HG03565 (cell line): ENCODE data around the gene CHAD.

Source experiments
- ATAC-seq: cut with Tn5 transposase; IDR thresholded peaks from one replicate; pipeline ENCODE4 v1.9.1; 2021; ENCODE audit warnings: mild to moderate bottlenecking, moderate library complexity; ENCODE audit not compliant: unreplicated experiment

Gene CHAD, protein sequence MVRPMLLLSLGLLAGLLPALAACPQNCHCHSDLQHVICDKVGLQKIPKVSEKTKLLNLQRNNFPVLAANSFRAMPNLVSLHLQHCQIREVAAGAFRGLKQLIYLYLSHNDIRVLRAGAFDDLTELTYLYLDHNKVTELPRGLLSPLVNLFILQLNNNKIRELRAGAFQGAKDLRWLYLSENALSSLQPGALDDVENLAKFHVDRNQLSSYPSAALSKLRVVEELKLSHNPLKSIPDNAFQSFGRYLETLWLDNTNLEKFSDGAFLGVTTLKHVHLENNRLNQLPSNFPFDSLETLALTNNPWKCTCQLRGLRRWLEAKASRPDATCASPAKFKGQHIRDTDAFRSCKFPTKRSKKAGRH

DNA sequence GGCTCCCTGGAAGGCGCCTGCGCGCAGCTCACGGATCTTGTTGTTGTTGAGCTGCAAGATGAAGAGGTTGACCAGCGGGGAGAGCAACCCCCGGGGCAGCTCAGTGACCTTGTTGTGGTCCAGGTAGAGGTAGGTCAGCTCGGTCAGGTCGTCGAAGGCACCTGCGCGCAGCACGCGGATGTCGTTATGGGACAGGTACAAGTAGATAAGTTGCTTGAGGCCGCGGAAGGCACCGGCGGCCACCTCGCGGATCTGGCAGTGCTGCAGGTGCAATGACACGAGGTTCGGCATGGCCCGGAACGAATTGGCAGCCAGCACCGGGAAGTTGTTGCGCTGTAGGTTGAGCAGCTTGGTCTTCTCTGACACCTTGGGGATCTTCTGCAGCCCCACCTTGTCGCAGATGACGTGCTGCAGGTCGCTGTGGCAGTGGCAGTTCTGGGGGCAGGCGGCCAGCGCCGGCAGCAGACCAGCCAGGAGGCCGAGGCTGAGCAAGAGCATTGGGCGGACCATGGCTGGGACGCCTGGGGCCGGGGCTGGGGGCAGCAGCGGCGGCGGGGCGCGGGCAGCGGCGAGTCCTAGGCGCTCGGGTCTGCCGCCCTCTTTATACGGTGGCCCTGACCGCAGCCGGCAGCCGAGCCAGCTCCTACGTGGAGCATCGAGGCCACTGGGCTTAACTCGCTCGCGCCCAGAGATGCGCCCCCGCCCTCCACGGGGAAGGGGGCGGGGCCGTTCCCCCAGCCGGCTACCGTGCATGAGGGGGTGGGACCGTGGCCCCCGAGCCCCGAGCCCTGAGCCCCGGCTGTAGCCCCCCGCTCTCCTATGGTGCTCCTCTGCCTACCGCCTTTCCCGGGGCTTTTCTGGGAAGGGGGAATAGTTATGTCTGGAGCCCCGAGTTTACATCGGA is at the start of gene CHAD:
Gene CHAD (minus strand): TSS at position 577 of the 904 bp plus-strand sequence. CDS start 67 bp downstream, at position 510.
- ATAC-seq: no peak

DNA sequence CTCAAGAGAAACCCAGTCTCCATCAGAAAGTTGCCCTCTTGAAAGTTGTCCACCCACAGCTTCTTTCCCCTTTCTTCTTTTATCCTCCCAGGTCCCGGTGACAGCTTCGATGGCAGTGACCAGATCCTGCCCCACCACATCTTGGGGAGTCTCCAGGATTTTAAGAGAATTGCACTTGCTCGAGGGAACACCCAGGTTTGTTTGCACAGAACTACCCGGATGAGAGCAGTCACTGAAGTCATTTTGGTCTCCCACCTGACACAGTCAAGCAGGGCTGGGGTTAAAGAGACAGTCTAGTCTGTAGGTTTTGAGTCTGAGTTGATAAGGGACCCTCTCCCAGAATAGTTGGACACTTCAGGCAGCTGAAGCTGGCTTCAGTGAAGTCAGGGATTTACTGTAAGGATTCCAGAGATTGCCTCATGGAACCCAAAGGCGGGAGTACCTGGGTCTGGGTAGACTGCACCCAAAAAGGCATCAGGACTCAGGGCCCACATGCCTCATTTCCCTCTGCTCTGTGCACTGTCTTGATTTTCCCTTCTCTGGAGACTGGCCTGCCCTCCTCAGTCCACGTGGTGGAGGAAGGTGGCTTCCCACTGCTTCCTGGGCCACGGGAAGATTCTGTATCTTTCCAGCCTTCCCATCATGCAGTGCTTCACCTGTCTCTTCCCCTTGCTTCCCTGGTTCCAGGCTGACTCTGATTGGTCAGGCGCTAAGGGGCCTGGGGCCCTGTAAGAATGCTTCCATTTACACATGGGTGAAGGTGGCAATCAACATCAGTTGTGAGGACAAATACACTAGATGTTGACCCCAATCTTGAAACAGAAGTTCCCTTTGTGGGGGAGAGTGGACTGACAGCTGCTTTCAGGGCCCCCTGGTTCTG is 49.1 kb upstream of the CHAD start:
- ATAC-seq: no peak

DNA sequence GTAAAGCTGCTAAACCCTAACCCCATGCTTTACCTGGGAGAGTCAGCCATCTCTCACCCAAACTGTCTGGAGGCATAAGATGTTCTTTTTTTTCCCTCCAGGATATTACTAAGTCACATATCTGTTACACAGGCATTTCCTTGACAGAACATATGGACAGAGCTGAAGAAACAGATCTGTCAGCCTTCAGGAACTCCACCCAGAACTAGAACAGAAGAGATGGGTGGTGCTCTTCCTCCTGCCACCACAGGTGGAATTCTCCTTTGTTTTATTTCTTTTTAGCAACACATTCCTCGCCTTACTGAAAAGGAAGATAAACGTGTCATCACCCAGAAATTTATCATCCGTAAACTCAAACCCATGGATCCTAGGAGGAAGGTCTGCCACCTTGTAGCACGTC is 48.3 kb upstream of the CHAD start:
- no peak for ATAC-seq

DNA sequence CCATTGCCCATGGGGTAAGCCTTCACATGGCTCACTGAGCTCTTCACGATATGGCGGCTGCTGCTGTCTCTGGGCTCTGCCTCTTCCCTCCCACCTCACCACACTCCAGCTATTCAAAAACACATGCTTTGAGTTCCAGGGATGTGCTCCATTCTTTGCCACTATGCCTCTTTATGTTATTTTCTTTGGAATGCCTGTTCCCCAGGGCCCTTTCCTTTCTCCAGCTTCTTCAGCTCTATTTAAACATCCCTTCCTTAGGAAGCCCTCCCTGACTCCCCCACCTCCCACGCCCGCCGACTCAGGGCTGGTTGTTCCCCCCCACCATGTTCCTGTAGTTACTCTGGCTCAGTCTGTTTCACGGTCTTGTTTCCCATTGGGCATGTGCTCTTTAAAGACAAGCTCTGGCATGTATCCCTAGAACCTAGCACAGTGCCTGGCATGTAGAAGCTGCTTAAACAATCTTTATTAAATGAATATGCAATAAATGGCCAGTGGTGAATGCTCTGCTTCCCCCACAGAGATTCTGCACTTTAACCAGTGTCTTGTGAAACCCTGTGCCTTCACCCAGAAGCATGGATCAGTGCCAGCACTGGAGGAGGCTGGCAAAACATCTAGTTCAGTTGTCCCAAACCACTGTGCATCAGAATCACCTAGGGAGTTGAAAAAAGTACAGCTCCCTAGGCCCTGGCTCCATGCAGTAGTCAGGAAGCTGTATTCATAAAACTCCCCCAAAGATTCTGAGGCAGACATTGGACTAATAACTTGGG is 46.4 kb upstream of the CHAD start:
- ATAC-seq: no peak

DNA sequence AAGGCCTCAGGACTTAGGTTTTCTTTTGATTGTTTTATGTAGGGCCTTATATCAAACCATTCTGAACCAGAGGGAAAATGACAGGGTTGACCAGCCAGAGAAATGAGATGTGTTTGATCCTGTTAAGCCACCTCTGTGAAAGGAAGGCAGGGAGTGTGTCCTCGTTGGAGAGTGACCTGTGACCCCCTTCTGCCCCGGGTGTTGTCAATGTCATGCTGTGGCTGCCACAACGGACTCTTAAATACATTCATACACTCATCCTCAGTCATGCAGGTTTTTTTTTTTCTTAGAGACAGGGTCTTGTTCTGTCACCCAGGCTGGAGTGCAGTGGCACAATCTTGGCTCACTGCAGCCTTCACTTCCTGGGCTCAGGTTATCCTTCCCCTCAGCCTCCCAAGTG is 45.7 kb upstream of the CHAD start:
- no peak for ATAC-seq

DNA sequence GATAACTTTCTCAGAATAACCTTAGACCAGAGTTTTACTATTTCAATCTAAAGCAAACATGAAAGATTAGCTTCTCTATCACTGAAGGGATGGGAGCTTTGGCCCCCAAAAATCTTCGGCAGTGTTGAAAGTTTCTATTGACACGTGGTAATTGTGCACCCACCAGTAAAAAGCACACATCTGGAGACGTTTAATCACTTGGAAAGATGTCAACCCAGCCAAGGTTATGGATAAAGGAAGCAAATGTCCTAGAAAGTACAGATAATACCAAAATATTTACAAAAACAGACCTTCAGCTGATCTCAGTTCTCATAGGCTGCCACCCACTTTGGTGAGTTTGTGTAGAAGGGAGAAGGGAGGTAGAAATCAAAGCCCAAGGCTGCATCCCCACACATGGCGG is 44.8 kb upstream of the CHAD start:
- no peak for ATAC-seq

DNA sequence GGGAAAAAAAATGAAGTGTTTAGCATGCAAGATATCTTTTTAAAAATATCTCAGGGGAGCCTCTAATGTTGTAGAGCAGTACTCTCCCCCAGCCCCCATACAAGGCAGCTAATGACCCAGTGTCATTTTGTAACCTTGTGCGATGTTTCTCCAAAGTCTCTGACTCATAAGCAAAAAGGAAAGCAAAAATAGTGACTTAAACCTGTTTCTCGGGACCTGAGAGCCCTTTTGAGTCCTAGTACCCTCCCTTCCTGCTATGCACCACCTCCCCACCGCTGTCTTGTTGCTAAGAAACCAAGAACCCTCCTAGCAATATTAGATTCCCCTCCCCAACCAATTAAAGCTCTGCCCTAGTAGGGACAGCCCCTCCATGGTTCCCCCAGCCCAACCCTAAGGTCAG is 42.4 kb upstream of the CHAD start:
- ATAC-seq: peak; percentile 81

DNA sequence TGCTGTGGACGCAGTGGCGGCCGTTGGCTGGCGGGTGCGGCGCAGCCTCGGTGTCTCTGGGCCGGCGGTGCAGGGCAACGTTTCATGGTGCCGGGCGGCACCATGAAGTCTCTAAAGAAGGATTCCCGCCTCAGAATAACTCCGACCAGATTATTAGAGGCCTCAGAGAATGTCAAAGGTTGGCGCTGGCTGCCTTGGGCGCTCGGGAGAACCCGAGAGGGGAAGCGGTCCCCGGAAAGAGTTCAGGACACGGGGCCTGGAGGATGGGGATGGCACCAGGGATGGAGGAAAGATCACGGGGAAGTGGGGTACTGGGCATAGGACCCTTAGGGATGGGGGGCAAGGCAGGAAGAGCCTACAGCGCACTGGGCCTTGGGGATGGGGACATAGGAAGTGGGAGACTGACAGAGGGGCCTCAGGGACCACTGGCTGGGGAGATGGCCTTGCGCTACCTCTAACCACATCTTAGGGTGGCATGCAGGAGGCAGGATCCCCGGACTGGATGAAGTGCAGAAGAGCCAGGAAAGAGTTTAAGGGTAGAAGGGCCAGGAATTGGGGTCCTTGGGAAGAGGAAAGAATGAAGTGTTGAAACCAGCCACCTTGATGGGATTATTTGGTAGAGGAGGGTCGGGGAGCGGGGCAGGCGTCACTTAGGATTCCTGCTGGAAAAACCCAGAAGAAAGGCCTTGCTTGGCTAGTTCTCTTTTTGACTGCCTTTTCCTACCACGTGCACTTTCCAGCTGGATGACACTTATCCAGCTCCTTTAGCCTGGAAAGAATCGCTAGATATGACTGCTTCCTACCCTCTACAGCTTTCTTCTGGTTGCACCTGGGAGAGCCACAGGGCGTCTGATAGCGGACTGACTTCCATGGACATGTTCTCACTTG is 40.1 kb upstream of the CHAD start:
- ATAC-seq: no peak

DNA sequence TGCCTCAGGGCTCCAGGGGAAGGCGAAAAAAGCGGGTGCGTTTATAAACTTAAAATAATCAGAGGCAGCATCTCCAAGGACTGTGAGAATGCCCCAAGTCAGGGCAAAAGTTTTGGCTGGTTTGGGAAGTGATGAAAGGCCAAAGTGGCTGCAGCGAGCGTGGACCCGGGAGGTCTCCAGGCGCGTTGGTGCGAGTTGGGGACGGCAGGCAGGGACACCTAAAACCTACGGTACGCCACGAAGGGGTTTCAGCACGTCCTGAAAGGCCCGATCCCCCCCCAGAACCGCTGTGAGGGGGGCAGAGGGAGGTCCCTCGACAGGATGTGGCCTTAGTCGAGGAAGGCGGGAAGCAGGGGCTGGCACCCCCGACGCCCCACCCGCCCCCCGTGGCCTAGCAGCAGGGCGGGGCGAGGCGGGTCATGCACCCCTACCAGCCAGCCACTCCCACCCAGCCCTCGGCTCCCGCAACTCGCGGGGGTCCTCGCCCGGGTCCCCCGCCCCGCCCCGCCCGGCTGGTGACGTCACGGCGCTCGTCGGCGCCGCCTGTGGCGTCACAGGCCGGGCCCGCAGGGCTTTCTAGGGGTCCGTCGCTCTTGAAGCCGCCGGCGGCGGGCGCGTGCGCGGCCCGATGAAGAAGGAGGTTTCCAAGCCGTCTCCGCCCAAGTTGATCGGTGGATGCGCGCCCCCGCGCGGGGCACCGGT is 39.3 kb upstream of the CHAD start, which contains the start of gene MYCBPAP:
Gene MYCBPAP (plus strand): TSS at position 569 of the 702 bp plus-strand sequence. CDS start 236 bp downstream, outside the sequence.
- ATAC-seq: no peak

DNA sequence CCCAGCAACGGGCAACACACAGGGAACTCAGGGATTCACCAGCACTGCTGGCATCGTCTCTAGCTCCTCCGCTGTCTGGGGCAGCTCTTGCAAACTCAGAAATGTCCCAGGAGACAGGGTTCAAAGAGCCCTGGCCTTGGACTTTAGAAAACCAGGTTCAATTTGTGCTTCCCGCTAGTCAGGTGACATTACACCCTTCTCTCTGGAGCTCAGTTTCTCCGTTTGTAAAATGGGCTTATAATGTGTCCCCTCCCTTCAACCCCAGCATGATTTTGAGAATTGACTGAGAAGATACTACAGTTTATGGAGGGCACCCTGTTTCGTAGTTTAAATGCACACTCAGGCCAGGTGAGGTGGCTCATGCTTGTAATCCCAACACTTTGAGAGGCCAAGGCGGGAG is 37.6 kb upstream of the CHAD start:
- ATAC-seq: no peak

DNA sequence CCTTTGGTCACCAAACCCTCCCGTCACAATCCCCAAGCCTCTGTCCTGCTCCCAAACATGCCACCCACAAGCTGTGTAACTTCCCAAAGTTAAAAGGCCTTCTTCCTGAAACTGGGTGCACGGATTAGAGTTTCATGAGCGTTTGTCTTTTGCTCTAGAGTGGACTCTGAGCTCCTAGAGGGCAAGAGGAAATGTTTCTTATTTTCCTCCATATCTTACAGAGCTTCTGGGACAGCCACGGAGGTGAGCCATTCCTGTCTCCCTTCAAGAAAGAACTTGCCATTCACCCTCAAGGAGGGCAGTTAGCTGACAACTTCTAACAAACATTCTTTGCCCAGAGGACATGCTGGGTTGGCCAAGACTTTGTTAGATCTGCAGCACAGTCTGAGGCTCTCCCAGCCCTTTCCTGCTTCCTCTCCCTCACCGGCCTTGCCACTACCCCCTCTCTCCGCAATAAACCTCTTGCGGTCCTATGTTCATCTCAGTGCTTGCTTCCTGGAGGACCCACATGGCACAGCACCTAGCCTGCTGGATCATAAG is 37.0 kb upstream of the CHAD start:
- no peak for ATAC-seq

DNA sequence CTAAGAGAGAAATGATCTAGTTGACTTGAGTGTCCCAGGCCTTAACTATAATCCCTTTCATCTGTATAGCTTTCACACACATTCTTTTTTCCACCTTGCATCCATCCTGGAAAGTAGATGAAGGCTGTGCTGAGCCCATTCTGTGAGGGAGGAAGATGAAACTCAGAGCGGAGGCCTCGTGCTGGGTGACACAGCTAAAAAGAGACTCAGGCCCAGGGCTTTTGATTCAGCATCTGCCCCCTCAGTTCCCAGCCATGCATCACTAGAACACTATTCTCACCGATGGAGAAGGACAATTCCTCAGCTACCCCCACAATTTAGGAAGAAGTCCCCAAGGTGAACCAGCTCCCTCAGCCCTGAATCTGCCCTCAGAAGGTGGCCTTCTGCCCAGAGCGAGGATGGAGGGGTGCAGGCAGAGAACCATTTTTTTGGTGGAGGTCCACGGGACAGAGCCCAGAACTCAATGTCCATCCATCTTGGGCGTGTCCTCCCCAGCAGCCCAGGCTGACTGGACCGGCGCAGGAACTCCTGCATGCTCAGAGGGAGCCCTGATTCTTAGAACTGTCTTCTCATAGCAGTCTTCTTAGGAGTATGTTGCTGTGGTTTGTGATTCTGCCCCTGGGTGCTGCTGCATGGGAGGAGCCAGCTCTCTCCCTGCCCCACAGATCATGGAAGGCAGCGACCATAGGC is 33.8 kb upstream of the CHAD start:
- ATAC-seq: no peak

DNA sequence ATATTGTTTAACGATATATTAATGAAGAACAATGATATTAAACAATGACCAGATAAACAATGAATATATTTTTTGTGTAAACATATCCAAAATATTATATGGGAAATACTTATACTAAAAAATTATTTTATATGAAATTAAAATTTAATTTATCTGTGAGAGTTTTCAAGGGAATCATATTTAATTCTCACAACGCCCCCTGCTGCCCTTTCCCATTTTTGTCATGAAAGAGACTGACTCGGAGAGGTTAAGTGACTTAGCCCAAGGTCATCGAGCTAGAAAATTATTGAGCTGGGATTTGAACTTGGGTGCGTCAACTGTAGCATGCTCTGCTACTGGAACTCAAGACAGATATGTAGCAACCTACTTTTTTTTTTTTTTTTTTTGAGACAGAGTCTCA is 32.4 kb upstream of the CHAD start:
- no peak for ATAC-seq

DNA sequence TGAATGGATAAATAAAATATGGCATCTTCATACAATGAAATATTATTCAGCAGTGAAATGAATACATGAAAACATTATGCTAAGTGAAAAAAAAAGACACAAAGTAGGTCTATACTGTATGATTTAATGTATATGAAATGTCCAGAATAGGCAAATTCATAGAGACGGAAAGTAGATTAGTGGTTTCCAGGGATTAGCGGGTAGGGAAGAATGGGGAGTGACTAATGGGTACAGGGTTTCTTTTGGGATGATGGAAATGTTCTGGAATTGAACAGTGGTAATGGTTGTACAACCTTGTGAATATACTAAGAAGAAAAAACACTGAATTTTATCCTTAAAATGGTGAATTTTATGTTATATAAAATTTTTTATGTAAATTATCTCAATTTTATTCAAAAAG is 31.0 kb upstream of the CHAD start:
- ATAC-seq: no peak

DNA sequence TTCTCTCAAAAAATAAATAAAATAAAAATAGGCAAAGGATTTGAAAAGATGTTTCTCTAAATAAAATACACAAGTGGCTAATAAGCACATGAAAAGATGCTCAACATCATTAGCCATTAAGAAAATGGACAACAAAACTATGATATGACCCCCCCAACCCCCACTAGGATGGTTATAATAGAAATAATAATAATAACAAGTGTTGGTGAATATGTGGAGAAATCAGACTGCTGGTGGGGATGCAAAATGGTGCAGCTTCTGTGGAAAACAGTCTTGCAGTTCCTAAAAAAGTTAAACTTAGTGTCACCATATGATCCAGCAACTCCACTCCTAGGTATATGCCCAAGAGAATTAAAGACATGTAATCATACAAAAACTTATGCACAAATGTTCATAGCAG is 30.6 kb upstream of the CHAD start:
- no peak for ATAC-seq

DNA sequence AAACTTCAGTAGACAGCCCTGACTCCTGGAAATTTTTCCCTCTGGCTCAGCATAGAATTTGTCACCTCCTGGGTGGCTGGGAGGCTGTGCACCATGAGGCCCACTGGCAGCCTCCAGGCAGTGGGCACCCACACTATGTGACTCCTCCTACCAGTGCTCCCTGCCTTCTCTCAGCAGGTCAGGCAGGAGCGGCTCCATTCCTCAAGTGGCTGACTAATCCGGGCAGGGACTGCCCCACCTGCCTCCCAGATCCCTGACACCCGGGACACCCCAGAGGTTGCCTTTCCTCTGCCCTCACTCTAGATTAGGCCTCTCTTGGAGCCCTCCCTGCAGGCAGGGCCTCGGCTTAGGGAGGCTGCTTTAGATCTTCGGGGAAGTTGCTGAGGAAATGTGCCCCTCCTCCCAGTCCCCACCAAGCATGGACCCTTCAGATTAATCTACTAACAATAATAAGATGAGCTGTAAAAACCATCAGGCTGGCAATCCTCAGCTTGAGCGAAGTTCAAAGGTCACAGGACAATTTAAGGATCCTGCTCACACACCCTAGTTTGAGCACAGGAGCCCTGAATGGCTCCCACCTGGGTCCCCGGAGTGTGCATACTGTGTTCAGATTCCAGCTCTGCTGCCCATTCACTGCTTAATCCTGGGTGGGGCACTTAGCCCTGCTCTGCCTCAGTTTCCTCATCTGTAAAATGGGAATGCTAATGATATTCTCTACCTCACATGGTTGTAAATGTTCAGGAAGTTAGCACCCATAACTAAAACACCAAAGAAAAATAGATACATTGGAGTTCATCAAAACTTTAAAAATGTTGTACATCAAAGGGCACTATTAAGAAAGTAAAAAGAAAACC is 29.6 kb upstream of the CHAD start:
- ATAC-seq: no peak

DNA sequence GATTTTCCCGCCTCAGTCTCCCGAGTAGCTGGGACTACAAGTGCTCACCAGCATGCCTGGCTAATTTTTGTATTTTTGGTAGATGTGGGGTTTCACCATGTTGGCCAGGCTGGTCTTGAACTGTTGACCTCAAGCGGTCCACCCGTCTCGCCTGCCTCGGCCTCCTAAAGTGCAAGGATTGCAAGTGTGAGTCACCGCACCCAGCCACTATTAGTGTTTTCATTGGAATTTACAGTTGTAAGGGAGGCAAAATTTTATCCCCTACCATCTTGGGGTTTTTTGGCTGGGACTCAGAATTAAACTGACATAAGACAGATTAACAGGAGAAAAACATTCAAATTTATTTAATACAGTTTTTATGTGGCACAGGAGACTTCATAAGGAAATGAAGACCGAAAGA is 27.2 kb upstream of the CHAD start:
- ATAC-seq: no peak
